HG03342 (cell line): Measurements from ENCODE around the gene COL20A1.

ENCODE experiments used
- ATAC-seq: cut with Tn5 transposase; IDR thresholded peaks from one replicate; pipeline ENCODE4 v1.9.1; 2021; ENCODE audit warnings: mild to moderate bottlenecking, moderate library complexity; ENCODE audit not compliant: unreplicated experiment

COL20A1 gene

DNA sequence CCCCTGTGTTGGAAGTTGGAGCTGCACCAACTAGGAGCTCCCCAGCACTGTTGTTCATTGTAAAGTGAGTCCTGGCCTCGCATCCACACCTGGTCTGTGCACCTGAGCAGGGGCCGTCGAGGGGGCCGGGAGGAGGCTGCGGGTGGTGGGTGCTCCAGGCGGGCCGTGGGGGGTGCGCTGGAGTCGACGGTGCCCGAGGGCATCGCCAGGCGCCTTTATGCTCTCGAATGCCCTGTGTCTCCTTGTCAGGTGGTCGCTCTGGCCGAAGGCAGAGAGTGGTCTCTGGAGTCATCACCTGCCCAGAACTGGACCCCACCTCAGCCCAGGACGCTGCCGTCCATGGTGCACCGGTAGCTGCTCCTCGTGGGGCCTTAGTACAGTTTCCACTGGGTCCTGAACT, 16.0 kb upstream of the COL20A1 start:
- ATAC-seq: no peak

DNA sequence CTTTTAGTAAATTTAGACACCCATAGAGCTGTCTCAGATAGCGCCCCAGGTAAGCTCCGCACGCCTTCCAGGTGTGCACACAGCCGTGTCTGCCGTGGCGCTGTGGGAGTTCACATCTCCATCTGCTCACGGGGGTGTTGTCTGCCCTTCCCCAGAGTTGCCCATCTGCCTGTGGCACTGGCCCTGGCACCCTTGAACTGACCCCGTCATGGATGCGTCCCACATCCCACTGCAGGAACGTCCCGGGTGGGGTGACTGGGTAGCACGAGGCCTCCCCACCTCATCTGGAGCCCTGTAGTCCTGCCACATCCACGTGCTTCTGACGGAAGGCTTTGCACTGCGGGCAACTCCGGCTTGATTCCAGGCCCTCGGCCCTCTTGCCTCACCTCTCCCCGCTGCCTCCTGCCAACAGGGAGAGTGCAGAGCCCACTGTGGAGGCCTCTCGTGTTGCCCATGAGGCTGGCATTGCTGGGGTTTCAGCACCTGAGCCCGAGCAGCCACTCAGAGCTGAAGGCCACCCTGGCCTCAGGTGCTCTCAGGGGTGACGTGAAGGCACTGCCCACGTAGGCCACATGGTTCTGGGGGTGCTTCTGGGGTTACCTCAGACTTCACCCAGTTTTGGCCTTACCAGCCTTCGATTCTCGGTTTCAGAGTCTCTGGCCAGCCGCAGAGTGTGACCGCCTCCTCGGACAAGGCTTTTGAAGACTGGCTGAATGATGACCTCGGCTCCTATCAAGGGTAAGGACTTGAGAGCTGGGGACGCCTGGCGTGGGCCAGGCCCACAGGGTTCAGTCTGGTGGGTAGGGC, 15.3 kb upstream of the COL20A1 start:
- no peak for ATAC-seq

DNA sequence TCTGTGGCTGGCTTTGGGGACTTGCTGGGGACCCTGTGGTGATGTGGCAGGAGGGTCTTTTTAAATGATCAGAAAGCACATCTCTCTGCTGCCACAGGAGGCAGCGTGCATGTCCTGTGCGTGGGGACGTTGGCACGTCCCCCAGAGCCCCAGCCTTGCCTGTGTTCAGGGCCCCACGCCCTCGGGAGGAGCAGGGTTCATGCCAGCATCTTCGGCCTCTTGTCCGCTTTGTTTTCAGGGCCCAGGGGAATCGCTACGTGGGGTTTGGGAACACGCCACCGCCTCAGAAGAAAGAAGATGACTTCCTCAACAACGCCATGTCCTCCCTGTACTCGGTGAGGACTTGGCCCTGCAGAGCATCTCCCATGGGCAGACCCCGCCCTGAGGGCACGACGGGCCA, 14.3 kb upstream of the COL20A1 start:
- ATAC-seq: no peak

DNA sequence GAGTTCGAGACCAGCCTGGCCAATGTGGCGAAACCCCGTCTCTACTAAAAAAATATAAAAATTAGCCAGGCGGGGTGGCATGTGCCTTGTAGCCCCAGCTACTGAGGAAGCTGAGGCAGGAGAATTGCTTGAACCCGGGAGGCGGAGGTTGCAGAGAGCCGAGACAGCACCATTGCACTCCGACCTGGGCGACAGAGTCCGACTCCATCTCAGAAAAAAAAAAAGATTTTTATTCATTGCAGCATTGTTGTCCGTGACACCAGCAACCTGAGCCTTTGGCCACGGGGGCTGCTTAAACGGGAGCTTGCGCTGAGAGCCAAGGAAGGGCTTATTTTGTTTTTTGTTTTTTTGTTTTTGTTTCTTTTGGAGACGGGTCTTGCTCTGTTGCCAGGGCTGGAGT, 13.1 kb upstream of the COL20A1 start:
- no peak for ATAC-seq

DNA sequence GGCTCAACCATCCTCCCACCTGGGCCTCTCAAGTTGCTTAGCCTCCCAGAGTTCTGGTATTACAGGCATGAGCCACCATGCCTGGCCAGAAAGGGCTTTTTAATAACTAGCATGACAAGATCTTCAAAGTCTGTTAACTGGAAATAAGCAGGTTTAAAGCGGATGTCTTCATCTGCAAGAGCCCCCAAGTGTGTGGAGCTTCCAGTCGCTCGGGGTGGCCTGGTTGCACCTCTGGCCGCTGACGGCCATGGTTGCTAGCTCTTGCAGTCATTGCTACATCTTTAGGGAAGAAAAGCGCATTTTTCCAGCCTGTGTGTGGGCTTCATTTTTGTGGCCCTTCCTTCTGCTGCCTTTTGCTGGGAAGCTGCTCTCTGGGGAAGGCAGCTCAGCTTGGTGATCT, 12.6 kb upstream of the COL20A1 start:
- ATAC-seq: no peak

DNA sequence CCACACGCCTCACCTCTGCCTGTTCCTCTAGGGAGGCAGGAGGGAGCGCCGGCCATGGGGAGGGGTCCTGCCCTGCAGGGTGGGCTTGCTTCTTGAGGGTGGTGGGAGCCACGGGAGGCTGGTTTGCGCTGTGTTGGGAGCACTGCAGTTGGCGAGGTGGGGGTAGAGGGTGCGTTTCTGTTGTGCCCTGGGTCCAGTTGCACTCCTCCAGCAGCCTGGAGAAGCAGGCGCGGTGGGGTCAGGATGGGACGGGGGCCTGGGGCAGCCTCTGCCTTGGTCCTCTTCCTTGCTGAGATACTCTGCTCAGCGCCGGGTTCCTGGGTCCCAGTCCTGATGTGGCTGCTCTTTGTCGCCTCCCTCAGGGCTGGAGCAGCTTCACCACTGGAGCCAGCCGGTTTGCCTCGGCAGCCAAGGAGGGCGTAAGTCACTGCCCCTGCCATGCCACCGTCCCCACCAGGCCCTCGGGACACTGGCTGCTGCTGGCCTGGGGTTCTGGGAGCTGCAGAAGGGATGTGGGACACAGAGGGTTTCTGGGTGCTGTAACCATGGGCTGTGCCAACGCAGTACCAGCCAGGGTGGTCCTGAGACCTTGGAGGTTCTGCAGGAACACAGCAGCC, 11.9 kb upstream of the COL20A1 start:
- no peak for ATAC-seq

DNA sequence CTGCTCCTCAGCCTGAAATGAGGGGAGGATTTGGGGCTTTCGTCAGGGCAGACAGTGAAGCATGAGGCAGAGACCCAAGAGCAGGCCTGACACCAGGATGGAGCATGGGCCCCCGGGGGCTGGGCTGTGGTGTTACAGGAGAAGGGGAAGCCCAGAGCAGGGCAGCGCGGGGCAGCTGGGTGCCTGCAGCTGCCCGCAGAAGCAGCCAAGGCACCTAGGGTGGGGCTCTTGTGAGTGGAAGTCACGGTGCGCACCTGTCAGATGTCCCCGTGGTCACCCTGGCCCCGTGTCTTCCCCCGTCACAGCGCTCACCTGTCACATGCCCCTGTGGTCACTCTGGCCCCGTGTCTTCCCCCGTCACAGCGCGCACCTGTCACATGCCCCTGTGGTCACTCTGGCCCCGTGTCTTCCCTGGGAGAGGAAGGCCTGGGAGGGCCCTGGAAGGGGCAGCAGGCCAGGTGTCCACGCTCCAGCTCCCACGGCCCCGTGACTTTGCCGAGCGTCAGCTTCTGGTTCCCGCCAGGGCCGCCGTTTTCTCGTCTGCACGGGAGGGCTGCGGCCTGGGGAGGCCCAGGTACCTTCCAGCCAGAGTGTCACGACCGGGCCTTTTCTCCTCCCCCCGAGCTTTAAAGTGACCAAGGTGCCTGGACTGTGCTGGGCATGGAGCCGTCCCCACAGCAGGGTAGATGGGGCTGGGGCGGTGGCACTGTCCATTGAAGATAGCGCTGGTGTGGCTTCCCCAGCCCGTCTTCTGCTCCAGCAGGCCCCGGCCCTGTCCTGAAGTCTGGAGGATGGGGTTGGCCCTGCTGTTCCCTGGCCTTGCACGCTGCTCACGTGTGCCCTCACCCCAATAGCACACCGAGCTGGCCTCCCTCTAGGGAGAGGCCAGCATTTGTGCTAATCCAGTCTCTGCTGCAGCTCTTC, 11.0 kb upstream of the COL20A1 start:
- no peak for ATAC-seq

DNA sequence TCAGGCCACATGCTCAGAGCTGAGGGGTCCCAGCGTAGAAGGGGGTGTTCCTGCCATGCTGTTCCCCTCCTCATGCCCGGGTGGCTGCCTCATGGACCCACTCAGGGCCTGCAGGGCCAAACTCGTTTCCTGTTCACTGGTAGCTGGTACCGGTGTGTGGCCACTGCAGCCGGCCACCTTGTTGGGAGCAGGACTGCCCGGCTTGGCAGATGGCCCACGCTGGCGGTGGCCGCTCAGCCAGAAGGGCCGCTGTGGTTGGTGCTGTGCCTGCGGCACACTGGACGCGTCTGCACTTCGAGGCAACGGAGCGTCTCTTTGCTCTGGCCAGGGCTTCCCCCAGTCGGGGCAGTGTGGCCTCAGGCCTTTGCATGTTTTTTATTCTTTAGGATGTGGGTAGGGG, 10.0 kb upstream of the COL20A1 start:
- no peak for ATAC-seq

DNA sequence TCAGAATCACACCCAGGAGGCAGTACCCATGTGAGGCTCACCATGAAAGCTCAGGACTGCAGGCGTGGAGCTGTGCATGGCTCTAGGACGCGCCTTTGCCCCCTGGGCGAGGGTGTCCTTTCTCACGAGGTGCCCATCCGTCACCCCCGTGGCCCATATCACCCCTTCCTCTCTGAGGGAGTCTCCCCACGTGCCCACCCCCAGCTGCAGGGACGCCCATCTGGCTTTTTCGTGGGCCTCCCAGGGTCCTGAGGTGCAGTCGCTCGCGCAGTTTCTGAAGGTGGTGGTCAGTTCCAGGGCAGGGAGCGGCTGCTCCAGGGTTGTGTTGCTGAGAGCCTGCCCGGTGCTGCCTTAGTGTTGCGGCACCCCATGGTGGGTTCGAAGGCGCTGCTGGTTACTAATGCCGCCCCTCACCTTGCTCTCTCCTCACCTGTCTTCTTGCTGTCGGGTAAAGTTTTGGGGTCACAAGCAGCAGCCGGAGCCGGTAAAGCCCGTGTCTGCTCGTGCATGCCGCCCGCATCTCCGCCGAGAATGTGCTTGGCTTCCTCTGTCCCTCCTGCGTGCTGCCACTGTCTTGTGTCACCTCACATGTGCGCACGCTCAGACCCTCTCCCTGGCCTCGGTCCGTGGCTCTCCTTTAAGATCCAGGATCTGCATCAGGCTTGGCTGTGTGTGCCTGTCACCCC, 9.4 kb upstream of the COL20A1 start:
- ATAC-seq: no peak

DNA sequence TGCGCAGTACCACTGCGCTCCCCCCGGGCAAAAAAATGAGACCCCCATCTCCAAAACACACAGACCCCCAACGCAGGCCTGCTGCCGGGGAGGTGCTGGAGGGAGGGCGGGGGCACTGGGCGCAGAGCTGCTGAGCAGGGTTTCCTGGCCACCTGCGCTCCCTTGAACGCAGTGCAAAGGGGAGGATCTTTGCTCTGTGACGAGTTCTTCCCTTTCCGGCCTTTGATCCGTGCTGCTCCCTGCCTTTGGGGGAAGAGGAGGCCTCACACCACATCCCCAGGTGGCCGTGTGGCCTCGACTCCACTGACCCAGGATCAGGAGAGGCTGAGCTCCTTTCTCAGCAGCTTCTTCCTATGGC, 8.9 kb upstream of the COL20A1 start:
- ATAC-seq: no peak

DNA sequence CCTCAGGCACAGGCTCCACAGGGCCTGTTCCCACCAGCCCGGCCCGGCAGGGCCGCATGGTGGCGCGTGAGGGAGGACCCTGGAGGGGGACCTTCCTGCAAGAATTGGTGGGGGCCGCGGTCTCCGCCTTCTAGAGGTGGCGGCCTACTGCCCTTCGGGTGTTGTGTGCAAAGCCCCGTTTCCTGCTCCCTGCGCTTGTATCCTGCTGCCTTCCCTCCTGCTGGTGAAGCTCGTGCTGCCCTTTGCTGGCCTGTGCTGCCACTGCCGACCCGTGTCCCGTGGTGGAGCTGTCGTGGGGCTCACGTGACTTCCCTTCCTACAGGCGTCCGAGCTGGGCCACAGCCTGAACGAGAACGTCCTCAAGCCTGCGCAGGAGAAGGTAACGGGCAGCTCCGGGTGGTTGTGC, 8.4 kb upstream of the COL20A1 start:
- ATAC-seq: no peak

DNA sequence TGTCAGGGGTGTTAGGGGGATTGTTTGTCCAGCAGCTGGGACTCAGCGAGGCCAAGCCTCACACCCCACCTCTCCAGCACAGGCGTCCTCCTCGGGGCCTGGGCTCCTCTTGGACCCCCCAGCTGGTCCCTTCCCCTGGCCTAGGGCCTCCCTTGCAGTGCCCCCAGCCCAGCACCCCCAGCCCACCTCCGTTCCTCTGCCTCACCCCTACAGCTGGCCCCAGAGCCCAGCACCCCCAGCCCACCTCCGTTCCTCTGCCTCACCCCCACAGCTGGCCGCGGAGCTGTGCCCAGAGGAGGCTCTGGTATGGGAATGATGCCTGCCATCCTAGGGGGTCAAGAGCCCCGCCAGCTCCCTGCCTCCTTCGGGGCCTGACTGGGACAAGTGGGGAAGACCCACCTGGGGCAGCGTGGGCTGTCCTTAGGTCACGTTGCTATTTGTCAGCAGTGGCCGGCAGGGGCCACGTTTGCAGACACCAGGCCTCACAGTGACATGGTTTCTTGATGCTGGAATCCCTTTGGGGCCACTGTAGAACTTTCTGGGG, 7.9 kb upstream of the COL20A1 start:
- ATAC-seq: no peak

DNA sequence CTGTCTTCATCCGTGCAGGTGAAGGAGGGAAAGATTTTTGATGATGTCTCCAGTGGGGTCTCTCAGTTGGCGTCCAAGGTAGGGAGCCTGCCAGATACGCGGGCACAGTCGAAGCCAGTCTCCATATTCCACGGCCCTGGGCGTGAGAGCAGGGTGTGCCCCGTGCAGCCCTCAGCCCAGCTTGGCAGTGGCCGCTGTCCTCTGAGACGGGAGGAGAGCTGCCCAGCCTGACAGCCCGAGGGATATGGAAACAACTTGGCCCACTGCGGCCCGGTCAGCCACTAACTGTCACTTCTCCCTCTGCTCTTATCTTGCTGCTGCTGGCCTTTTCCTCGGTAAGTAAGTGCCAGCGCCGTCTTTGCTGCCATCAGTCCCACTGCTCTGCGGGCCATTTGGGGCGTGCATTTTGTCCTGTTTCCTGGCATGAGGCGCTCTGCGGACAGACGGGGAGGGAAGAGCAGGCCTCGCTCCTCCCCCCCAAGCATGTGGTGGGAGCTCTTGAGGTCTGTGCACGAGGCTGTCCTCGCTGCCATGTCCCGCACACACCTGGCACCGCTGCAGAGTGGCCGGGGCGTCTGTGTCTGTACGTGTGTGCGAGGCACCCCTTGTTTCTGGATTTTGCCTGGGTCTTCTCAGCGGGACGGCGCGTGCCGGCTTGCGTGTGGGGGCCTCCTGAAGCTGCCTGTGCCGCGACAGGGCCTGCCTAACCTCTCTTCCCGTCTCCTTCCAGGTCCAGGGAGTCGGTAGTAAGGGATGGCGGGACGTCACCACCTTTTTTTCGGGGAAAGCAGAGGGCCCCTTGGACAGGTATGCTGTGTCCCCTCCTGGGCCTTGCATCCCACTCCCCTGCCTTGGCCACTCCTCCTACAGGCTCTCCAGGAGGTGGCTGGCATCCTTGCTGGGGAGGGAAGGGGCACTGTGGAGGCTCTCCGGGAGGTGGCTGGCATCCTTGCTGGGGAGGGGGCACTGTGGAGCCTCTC, 7.1 kb upstream of the COL20A1 start:
- no peak for ATAC-seq

DNA sequence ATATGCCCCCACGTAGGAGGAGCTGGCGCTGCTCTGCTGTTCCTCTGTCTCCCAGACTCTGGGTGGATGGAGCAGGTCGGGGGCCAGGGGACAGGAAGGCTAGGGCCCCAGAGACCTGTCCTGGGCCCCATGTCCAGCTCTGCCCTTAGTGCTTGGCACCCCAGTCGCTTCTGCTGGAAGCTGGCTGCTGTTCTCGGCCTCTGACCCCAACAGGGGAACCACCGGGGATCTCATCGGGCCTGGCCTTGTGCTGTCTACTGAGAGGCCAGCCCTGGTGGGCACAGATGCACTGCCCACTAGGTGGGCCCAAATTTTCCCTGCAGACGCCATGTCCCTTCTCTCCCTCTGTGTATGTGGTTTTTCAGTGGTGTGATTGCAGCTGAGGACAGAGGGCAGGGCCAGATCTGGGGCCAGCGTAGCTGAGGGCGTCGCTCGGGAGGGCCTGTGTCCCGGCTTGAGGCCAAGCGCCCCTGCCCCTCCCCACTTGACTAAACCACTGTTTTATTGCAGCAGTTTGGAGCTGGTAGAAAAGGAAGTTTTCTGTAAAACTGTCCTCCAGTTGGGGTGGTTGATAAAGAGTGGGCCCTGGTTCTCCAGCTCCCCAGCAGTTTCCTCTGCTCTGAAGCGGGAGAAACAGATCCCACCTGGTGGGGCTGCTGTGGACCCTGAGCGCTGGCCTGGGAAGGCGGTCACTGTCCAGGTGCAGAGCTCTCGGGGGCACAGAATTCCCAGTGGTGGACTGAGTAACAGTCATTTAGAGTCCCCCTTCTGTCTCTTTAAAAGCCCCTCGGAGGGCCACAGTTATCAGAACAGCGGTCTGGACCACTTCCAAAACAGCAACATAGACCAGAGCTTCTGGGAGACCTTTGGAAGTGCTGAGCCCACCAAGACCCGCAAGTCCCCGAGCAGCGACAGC, 5.9 kb upstream of the COL20A1 start:
- ATAC-seq: no peak

DNA sequence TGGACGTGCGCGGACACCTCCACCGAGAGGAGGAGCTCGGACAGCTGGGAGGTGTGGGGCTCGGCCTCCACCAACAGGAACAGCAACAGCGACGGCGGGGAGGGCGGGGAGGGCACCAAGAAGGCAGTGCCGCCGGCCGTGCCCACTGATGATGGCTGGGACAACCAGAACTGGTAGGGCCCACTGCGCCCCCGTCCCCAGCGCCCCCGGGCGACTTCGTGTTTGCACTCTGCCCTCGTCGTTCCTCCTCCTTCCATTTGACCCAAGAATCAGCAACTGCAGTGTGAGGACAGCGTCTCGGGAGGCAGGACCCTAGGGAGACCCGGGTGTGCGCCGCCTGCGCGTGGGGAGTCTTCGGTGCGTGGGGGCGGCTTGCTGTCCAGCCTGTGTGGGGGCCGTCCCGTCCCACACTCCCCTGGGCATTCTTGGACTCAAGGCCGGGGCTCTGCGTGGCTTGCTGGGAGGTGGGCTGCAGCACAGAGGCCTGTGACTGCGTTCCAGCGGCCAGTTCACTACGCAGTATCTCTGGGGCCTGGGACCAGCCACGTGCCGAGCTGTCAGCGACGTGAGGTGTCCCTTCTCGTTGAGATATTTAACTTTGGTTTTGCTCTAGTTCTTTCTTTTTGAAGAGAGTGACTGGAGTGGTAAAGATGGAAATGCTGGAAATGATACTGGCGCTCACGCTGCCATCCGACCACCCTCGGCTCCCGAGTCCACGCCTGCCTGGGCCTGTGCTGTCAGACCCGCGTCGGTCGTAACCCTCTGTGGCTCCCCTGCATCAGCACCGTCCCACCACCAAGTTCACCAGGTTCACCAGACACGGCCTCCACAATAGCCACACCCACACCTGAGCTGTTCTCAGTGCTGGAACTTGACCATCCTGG, 5.0 kb upstream of the COL20A1 start:
- ATAC-seq: no peak

DNA sequence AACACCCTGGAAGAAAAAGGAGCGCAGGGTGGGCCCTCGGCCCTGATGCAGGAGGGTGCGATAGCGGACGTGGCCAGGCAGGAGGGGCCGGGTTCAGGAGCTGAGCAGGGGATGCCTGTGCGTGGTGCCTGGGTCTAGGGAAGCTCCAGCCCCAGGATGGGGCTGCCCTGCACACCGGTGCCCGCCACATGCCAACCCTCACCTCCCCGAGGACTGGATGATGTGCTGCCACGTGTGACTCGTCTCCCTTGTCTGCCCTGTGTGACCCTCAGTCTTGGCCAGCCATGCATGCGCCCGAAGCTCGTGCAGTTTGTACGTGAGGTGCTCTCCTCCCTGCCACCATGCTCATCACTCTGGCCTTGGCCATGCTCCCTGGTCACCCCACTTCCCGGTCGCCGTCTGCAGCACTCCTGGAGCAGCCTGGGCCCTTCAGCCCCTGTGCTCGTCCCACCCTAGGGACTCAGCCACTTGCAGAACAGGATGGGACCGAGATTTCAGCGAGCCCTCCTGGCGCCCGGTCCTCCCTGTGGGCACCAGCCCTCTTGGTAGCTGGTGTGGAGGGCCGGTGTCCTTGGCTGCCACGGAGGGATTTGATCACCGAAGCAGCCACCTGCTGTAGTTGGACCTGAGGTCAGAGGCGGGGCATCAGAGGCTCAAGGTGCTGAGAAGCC, 4.3 kb upstream of the COL20A1 start:
- ATAC-seq: no peak
